HG03342 (cell line): Measurements from ENCODE around the gene FIP1L1.
"Not testable (repeated sequence)": the region's sequence is repeated elsewhere in the genome, so short reads cannot be mapped to it uniquely, and the experiment has no call there.

ENCODE experiments used
- ATAC-seq: cut with Tn5 transposase; IDR thresholded peaks from one replicate; pipeline ENCODE4 v1.9.1; 2021; ENCODE audit warnings: mild to moderate bottlenecking, moderate library complexity; ENCODE audit not compliant: unreplicated experiment

The FIP1L1 gene

DNA sequence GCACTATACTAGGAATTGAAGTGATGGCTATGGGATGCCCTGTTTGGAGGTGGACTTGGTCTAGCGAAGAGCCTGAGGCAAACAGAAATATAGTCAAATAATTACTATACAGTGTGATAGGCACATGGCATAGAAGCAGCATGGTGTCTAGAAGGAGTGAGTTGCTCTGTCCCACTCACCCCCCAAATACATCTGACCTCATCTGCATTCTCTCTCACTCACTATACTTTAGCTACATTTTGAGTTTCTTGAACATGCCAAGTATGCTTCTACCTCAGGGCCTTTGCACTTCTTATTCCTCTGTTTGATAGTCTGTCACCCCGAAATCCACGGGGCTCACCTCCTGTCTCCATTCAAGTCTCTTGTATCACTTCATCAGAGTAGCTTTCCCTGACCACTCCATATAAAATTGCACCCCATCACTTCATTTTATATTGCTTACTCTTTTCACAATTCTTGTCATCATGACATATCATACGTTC, 2.6 kb upstream of the FIP1L1 start:
- ATAC-seq: no peak

GRCh38 chr4:53376900-53377299, 541 bp upstream of the FIP1L1 start:
- no peak for ATAC-seq

GRCh38 chr4:53378171-53378482, 686 bp downstream of the FIP1L1 start:
- no peak for ATAC-seq

DNA sequence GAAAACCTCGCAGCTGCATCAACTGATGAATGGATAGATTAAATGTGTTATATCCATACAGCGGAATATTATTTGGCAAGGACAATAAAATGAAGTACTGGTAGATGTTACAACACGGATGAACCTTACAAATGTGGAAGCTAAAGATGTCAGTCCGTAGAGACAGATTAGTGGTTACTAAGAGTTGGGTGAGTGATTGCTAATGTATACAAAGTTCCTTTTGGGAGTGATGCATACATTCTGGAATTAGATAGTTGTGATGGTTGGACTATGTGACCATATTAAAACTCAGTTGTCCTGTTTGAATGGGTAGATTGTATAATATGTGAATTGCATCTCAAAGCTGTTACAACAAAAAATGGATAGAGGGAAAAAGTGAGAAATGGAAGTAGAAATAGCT, 2.8 kb downstream of the FIP1L1 start:
- no peak for ATAC-seq

DNA sequence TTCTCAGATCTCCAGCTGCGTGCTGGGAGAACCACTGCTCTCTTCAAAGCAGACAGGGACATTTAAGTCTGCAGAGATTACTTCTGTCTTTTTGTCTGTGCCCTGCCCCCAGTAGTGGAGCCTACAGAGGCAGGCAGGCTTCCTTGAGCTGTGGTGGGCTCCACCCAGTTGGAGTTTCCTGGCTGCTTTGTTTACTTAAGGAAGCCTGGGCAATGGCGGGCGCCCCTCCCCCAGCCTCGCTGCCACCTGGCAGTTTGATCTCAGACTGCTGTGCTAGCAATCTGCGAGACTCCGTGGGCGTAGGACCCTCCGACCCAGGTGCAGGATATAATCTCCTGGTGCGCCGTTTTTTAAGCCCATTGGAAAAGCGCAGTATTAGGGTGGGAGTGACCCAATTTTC, 32.0 kb downstream of the FIP1L1 start:
- not testable (repeated sequence) for ATAC-seq

- ATAC-seq: no peak
These were observed 41.8 kb downstream of the FIP1L1 start for GRCh38 chr4:53419208-53419607.

DNA sequence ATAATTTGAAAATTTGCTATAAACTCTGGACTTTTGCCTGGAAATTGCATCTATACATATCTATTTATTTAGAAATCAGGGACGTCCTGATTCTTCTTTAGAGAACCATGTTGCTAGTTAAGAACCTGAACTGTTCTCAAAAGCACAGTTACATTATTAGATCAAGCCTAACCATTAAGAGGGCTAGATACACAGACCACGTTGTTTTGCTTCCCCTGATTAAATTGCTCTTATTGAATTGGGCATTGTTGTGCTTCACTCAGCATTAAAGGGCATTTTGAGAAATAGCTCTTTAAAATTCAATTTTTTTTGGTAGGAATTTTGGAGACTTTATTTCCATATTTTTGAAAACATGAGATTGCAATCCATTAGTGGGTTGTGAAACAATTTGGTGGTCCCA, 44.4 kb downstream of the FIP1L1 start:
- ATAC-seq: no peak

DNA sequence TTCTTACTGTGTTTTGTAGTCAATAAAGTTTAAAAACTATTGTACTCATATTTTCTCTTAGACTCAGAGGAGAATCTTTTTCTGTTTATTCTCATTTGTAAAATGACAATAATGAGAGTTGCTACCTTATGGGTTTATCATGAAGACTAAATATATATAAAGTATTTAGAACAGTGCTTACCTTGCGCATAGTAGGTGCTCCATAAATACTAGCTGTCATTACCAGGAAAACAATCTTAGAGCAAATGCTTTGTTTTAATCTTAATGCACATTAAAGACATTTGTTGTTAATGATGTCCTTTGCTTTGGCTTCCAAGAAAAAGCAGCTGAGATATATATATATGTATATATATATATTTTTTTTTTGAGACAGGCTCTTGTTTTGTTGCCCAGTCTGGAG, 44.9 kb downstream of the FIP1L1 start:
- ATAC-seq: no peak

GRCh38 chr4:53424280-53424679, 46.8 kb downstream of the FIP1L1 start:
- ATAC-seq: no peak

DNA sequence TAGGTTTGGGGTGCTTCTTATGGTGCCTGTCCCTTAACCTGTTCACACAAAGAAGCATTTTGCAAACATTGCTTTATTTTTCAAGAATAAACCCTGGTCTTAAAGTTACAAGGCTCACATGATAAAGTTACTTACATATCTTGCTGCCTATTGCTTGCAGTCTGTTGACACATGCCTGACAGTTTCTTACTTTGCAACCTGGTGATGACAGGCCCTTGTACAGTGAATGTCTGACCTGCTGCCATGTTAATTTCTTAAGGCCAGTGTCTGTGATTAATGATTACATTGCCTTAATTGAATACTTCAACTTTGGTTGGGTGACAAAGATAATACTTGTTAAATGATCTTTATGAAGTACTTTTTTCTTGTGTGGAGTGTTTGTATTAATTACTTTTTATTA, 49.9 kb downstream of the FIP1L1 start:
- ATAC-seq: no peak

- no peak for ATAC-seq
These were observed 53.6 kb downstream of the FIP1L1 start for GRCh38 chr4:53431052-53431451.

GRCh38 chr4:53432528-53433424, 55.3 kb downstream of the FIP1L1 start:
- ATAC-seq: peak; percentile 64

GRCh38 chr4:53436251-53436650, 58.8 kb downstream of the FIP1L1 start:
- ATAC-seq: no peak

DNA sequence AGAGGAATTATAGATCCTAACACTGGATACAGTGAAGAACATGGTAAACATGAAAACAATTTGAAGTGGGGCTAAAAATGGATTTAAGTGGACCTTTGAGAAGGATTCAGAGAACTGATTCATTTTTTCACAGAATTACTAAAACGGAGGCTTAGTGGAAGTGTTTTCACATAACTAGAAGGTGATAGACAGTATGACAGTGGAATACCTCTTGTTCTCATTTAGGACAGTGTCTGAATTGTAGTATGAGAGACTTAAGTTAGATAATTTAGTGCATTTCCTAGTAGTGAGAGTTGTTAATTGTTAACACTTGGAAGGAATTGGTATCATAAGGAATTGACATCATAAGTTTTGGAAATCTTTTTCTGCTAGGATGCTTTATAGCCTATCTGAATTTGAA, 64.1 kb downstream of the FIP1L1 start:
- ATAC-seq: no peak

DNA sequence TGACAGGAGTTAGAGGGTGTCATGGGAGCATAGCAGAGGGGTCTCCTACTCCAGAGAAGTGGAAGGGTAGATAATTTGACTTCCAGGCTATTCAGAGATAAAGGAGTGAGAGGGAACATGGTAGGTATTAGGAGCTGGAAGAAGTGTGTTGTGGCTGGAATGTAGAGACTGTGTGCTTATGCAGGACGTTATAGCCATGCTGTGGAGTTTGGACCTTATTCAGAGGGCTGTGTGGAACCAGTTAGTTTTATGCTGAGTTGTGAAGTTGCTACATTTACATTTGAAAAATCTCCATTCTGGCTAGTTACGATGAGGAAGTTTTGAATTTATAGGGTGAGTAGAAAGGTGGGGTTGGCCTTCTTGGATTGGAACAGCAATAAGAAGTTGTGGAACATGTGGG, 67.5 kb downstream of the FIP1L1 start:
- ATAC-seq: no peak

DNA sequence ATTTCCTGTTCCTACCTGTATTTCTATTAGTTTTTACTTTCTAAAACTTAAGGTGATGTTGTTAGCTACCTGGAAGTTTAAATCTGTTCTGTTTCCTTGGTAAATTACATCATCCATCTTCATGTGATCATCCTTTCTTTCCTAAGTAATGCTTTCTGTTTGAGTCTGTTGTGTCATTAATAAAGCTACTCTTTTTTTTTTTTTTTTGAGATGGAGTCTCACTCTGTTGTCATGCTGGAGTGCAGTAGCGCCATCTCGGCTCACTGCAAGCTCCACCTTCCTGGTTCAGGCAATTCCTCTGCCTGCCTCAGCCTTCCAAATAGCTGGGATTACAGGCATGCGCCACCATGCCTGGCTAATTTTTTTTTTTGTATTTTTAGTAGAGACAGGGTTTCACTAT, 73.3 kb downstream of the FIP1L1 start:
- no peak for ATAC-seq

- ATAC-seq: no peak
These were observed 75.9 kb downstream of the FIP1L1 start for GRCh38 chr4:53453385-53453784.

DNA sequence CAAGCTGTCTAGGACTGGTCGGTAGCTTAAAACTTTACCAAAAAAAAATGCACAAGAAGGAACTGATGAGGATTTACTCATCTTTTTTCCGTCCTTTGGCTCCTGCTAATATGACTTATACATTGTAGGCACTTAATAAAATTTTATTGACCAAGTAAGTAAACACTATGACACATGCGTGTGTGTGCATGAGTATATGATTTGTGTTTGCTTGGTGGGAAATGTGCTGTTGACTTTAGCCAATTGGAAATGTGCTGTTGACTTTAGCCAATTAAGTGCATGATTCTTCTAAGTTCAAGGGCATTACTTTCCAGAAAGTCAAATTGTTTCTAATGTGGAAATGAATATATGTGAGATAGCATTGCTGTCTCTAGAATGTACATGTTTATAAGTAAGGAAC, 78.3 kb downstream of the FIP1L1 start:
- ATAC-seq: no peak

DNA sequence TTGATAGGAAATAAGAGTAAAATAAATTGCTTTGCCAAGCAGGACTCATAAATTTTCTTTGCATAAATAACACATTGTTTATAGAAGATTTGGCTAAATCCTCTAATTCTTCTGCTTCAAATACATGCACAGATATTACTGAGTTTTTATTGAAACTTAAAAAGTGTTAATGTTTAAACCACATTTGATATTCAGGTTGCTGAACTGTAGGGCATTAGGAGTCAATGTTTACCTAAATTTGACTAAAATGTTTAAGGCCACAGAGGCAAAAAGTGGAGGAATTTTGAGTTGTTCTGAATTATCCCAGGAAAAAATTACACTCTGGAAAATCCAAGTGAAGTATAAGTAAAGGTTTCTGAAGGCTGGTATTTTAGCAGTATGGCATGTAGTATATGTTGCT, 78.7 kb downstream of the FIP1L1 start:
- ATAC-seq: no peak

DNA sequence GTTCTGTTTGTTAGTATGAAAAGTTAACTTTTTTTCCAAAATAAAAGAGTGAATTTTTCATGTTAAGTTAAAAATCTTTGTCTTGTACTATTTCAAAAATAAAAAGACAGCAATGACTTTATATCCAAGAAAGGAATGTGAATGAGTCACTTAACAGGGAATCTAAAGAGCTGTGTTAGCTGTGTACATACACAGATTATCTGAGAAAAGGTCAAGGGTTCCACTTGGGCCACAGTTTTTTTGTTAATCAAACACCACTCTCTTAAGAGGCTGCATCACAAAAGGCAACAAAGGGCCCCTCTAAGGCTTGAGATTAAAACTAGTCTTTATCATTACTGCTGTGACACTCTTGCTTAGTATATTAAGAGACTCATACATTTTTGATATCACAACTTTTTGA, 82.1 kb downstream of the FIP1L1 start:
- no peak for ATAC-seq

- no peak for ATAC-seq
These were observed 83.8 kb downstream of the FIP1L1 start for GRCh38 chr4:53461244-53461643.

GRCh38 chr4:53463340-53463739, 85.9 kb downstream of the FIP1L1 start:
- no peak for ATAC-seq

- no peak for ATAC-seq
These were observed 87.8 kb downstream of the FIP1L1 start for GRCh38 chr4:53465281-53465680.
